ENCODE data around the gene CACNA1I. TPM values are rescaled to one million over a fixed set of nuclear protein-coding genes. Genes with fewer than 3 reads are reported as not detected.

The CACNA1I gene
- total RNA-seq, 2 experiments from 2014 or later, result 0.07 to 0.09 TPM

DNA sequence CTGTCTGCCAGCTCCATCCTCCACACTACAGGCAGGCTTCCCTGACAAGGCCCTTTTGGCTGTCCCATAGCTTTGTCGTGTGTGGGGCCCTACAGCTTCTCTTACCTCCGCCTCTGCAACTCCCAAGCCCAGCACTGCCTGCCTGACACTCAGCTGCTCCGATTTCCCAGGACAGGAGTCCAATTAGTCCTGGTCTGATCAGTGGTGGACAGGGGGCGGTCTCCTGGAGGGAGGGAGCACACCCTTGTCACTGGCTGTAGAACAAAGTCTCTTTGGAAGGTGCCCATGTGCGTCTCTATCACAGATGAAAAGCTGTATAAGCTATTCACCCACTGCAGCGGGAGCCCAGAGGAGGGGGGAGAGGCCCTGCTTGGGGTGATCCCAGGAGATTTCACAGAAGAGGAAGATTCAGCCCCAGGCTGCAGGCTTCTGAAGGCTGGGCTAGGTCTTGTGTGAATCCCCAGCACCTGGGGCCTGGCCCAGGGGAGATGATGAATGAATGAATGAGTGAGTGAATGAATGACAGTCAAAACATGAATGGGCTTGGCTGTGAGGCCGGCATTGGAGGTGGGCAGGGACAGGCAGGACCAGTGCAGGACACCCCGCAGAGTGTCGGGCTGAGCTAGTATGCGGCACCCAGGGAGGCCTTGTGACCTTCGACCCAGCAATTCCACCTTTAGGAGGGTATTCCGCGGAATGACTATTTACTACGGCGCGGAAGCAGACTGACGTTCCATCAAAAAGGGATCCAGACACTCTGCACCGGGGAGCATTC lies 142.4 kb downstream of the CACNA1I start:
- Mint-ChIP-seq H3K36me3 (ENCODE audit: low read depth) (no peaks in the 10 kb centered on the region), H3K27ac (no peak overlapping the region), H3K4me1 (ENCODE audit: low read depth) (no peaks in the 10 kb centered on the region), H3K4me3 (no peak overlapping the region), H3K9me3 (no peaks in the 10 kb centered on the region), H3K27me3 (peaks cover 3% of the 10 kb centered on the region)
- DNase-seq (no peak), ATAC-seq (no peak)
- ChIA-PET POLR2A (no interaction called here), CTCF (interaction anchor here (1.2 to 1.5 kb wide), 2 partner anchors 94 to 312 kb away, joined by 3 read pairs; no protein-coding TSS in a partner anchor)
- TF ChIP-seq, protein P1, sequence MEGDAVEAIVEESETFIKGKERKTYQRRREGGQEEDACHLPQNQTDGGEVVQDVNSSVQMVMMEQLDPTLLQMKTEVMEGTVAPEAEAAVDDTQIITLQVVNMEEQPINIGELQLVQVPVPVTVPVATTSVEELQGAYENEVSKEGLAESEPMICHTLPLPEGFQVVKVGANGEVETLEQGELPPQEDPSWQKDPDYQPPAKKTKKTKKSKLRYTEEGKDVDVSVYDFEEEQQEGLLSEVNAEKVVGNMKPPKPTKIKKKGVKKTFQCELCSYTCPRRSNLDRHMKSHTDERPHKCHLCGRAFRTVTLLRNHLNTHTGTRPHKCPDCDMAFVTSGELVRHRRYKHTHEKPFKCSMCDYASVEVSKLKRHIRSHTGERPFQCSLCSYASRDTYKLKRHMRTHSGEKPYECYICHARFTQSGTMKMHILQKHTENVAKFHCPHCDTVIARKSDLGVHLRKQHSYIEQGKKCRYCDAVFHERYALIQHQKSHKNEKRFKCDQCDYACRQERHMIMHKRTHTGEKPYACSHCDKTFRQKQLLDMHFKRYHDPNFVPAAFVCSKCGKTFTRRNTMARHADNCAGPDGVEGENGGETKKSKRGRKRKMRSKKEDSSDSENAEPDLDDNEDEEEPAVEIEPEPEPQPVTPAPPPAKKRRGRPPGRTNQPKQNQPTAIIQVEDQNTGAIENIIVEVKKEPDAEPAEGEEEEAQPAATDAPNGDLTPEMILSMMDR (IDR thresholded peaks at IDR 0.05), result no peak
- intact Hi-C loops (cut with micrococcal nuclease), result no loop called here

DNA sequence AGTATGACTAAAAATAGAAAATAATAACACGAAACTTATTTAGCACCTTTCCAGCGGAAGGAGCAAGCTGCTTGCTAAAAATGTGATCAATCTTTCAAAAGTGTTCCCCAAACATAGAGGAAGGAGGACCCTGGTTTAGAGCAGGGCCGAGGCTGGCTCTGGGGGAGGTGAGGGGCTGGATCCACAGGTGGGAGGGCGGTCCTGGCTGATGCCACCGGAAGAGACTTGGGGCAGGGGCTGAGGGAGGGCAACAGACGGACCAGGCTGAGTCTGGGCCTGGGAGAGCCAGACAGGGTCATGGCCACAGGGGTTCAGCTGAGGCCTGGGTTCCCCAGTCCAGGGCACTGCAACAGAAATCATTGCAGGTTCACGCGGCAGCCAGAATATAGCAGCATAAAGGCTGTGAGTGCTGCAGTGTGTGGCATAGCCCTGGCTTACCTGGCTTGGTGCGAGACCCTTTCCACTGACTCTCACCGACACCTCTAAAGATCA lies 143.3 kb downstream of the CACNA1I start:
- H3K4me3 Mint-ChIP-seq, result no peak overlapping the region
- H3K4me1 Mint-ChIP-seq (ENCODE audit: low read depth), result no peaks in the 10 kb centered on the region
- TF ChIP-seq, protein P1 (IDR thresholded peaks at IDR 0.05), result no peak
- no peak overlapping the region for H3K27ac Mint-ChIP-seq
- H3K9me3 Mint-ChIP-seq, result no peaks in the 10 kb centered on the region
- H3K36me3 Mint-ChIP-seq (ENCODE audit: low read depth), result no peaks in the 10 kb centered on the region
- intact Hi-C loops (cut with micrococcal nuclease), result no loop called here
- ATAC-seq (no peak), DNase-seq (no peak)
- ChIA-PET CTCF (interaction anchor here (1.5 kb wide), 1 partner anchor 311 kb away, joined by 3 read pairs; no protein-coding TSS in a partner anchor), POLR2A (no interaction called here)
- H3K27me3 Mint-ChIP-seq, result peaks cover 3% of the 10 kb centered on the region

DNA sequence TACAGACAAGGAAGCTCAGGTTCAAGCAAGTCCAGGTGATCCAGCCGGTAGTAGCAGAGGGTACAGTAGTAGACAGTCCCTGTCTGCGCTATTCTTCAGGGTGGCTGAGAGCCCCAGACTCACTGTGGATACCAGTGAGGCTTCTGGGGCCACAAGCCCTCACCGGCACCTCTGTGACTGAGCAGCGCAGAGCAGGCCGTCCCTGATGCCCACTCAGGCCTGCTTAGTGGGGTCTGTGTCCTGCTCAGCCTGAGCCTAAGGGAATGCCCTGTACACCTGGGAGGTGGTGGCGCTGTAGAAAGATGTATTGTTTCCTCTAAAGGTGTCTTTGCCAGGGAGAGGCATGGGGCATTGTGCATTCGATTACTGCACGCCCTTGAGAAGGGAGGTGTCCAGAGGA lies 143.8 kb downstream of the CACNA1I start:
- ATAC-seq (no peak), DNase-seq (no peak)
- Mint-ChIP-seq H3K9me3 (no peaks in the 10 kb centered on the region), H3K27me3 (peaks cover 3% of the 10 kb centered on the region), H3K4me3 (no peak overlapping the region), H3K27ac (no peak overlapping the region), H3K4me1 (ENCODE audit: low read depth) (no peaks in the 10 kb centered on the region), H3K36me3 (ENCODE audit: low read depth) (no peaks in the 10 kb centered on the region)
- POLR2A ChIA-PET, result interaction anchor here (0.7 kb wide), 1 partner anchor 34 kb away, joined by 3 read pairs; no protein-coding TSS in a partner anchor
- TF ChIP-seq, protein P1 (IDR thresholded peaks at IDR 0.05), result no peak
- intact Hi-C loops (cut with micrococcal nuclease), result no loop called here
- CTCF ChIA-PET, result interaction anchor here (1.5 kb wide), 1 partner anchor 311 kb away, joined by 3 read pairs; no protein-coding TSS in a partner anchor

DNA sequence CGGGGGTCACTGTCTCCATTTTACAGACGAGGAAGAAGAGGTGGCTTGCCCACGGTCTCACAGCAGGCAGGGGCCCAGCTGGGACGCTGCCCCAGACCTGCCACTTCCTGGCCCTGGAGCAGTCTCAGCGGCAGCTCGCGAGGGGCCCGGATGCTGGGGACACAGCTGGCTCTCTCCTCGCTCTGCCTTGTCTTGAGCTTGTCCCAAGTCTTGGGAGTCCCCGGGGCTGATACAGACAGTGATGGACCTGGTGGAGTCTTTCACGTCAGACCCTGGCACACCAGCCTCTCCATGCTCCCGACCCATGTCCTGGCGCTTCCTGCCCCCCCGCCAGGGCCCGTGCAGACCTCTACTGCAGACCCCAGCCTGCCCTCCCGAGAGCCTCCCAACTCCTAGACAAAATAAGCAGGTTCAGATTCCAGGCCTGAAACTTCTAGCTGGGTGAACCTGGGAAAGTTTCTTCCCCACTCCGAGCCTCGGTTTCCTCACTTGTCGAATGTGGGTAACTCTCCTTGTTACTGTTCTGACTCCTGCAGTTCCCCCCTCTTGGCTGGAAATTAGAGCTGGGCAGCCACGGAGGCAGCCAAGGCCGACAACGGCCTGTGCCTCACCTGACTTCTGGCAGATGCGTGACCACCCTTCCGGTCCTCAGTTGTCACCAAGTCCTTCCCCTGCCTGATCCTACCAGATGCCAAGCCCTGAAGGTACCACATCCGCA lies 145.4 kb downstream of the CACNA1I start:
- Mint-ChIP-seq H3K9me3 (no peaks in the 10 kb centered on the region), H3K27me3 (peaks cover under 1% of the 10 kb centered on the region), H3K36me3 (ENCODE audit: low read depth) (no peaks in the 10 kb centered on the region), H3K4me1 (ENCODE audit: low read depth) (no peaks in the 10 kb centered on the region), H3K27ac (no peak overlapping the region), H3K4me3 (no peak overlapping the region)
- TF ChIP-seq, protein P1 (IDR thresholded peaks at IDR 0.05), result no peak
- no peak for DNase-seq
- ChIA-PET POLR2A (no interaction called here), CTCF (no interaction called here)
- ATAC-seq, result no peak
- intact Hi-C loops (cut with micrococcal nuclease), result no loop called here

DNA sequence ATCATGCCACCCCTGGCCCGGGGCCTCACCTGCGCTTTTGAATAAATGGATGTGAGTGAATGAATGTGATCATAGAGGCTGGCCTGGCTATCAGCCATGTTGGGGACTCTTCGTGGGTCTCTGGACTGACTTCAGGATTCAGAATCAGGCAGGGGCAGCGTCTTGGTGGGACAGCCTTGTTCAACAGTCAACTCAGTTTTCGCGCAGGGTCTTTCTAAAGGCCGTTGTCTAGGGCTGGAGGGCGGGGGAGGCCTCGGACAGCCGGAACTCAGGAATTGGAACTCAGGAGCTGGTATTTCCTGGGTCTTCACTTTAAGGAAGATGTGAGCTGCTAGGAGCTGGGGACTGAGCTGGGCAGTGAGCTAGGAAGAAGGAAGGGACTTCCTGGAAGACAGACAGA lies 146.0 kb downstream of the CACNA1I start:
- Mint-ChIP-seq H3K9me3 (no peaks in the 10 kb centered on the region), H3K27me3 (no peaks in the 10 kb centered on the region), H3K36me3 (ENCODE audit: low read depth) (no peaks in the 10 kb centered on the region), H3K4me1 (ENCODE audit: low read depth) (no peaks in the 10 kb centered on the region), H3K27ac (no peak overlapping the region), H3K4me3 (no peak overlapping the region)
- TF ChIP-seq, protein P1 (IDR thresholded peaks at IDR 0.05), result no peak
- DNase-seq (no peak), ATAC-seq (no peak)
- POLR2A ChIA-PET, result no interaction called here
- CTCF ChIA-PET, result no interaction called here
- intact Hi-C loops (cut with micrococcal nuclease), result no loop called here

Data from activated CD8-positive, alpha-beta T cell treated with anti-CD3 and anti-CD28 coated beads for 36 hours (primary cell).